Frontal cortex (tissue), 4 donors: ENCODE results near the gene HEXB. TPM values are rescaled to one million over a fixed set of nuclear protein-coding genes. Genes with fewer than 3 reads are reported as not detected.
"Not testable (repeated sequence)": the region's sequence is repeated elsewhere in the genome, so short reads cannot be mapped to it uniquely, and the experiment has no call there.

Source experiments
- DNase-seq, 2 donors: peaks; one replicate each; pipeline ENCODE4 v3.0.0; 2012; ENCODE audit warnings: low spot score in 2 of 2
- FAIRE-seq: peaks from 2 replicates; lab custom pipeline; 2012; peaks lifted over from hg19 to GRCh38; lab: Jason Lieb, UNC
- small RNA-seq: library from RNA; depleted of rRNA; stranded (forward); fragments of <200 nt; gene quantifications from one replicate; pipeline ENCODE3, GENCODE V24; 2014
- total RNA-seq: library from RNA; depleted of rRNA; stranded (reverse); fragments of >200 nt; gene quantifications from one replicate; pipeline ENCODE4 v1.2.3, GENCODE V29; 2014
- donor health status: control.
- donor health status: control.
- donor health status: control.

The HEXB gene
- total RNA-seq, 1 donor from 2014 or later = 29.8 TPM

- DNase-seq (no peak), FAIRE-seq (no peak)
Observed at GRCh38 chr5:74717596-74717995, 32.6 kb downstream of the HEXB start.

- FAIRE-seq = no peak
- no peak for DNase-seq
Observed at GRCh38 chr5:74722271-74722670, 37.2 kb downstream of the HEXB start.

GRCh38 chr5:74725331-74725730 lies 40.3 kb downstream of the HEXB start:
- FAIRE-seq (no peak), DNase-seq (no peak)

GRCh38 chr5:74736759-74737158 lies 51.7 kb downstream of the HEXB start:
- no peak for FAIRE-seq
- no peak for DNase-seq

- DNase-seq (no peak), FAIRE-seq (no peak)
Observed at GRCh38 chr5:74738406-74738805, 53.4 kb downstream of the HEXB start.

GRCh38 chr5:74748742-74749141 lies 63.7 kb downstream of the HEXB start:
- FAIRE-seq = peak; percentile 10
- DNase-seq = not testable (repeated sequence)

GRCh38 chr5:74761241-74761640 lies 76.2 kb downstream of the HEXB start:
- DNase-seq (no peak), FAIRE-seq (no peak)

- FAIRE-seq = no peak
- no peak for DNase-seq
Observed at GRCh38 chr5:74762599-74762998, 77.6 kb downstream of the HEXB start.

- FAIRE-seq (no peak), DNase-seq (no peak)
Observed at GRCh38 chr5:74763504-74763903, 78.5 kb downstream of the HEXB start.

GRCh38 chr5:74765201-74765600 lies 80.2 kb downstream of the HEXB start:
- DNase-seq (no peak), FAIRE-seq (no peak)

- DNase-seq (no peak), FAIRE-seq (no peak)
Observed at GRCh38 chr5:74765929-74766328, 80.9 kb downstream of the HEXB start.

GRCh38 chr5:74766418-74766848 lies 81.4 kb downstream of the HEXB start:
- no peak for FAIRE-seq
- DNase-seq = peak in 1 of 2 donors; percentile 47

- DNase-seq (peak; percentile 60 to 75), FAIRE-seq (no peak)
Observed at GRCh38 chr5:74766849-74767578, 82.0 kb downstream of the HEXB start, which contains the start of the genes GFM2 and NSA2. Gene GFM2 (minus strand): TSS chr5:74767117. CDS start chr5:74763742, 3,375 bp downstream. Gene NSA2 (plus strand): TSS chr5:74767249. CDS start chr5:74767361, 112 bp downstream.

- peak in 1 of 2 donors; percentile 17 for DNase-seq
Observed at GRCh38 chr5:74767579-74767913, 82.5 kb downstream of the HEXB start.

More at GRCh38 chr5:74767579-74767913, 82.5 kb downstream of the HEXB start:
- no peak for FAIRE-seq

Small RNA genes lying within 50 kb of the gene (small RNA-seq; reads per million reads assigned to genes)
- gene RNU6-658P = not detected

Other genes with a start within 250 kb of the HEXB start
- 1,653 TPM for gene ENC1, start 44.5 kb upstream of the HEXB start, total RNA-seq
- 66.4 TPM for gene GFM2, start 81.9 kb downstream of the HEXB start, total RNA-seq
- gene NSA2, start 82.0 kb downstream of the HEXB start, total RNA-seq = 72.2 TPM
- 75.4 TPM for gene FAM169A, start 181.2 kb downstream of the HEXB start, total RNA-seq